NB4 (cell line): Measurements from ENCODE around the gene SMC3.

Experiments
- DNase-seq: peaks from one replicate; pipeline ENCODE4 v3.0.0; 2010; ENCODE audit warnings: low read depth
- H3K4me3 ChIP-seq: one replicate; pipeline ENCODE4 v1.5.1; 2011; ENCODE audit warnings: mild to moderate bottlenecking, low read depth, low read length, moderate library complexity
- MAX ChIP-seq: IDR thresholded peaks from 2 replicates; pipeline ENCODE4 v1.6.1; 2011; ENCODE audit warnings: low read depth, low read length
- MYC ChIP-seq: IDR thresholded peaks from 2 replicates; pipeline ENCODE4 v1.6.1; 2011; ENCODE audit warnings: low read depth, low read length
- POLR2A ChIP-seq: IDR thresholded peaks from 2 replicates; pipeline ENCODE4 v1.6.1; 2011; ENCODE audit warnings: mild to moderate bottlenecking; ENCODE audit not compliant: insufficient read length; ENCODE audit errors: extremely low read depth
- TF ChIP-seq, protein P1 (sequence below): IDR thresholded peaks from one replicate; pipeline ENCODE4 v1.5.1; 2012; ENCODE audit warnings: low read depth, low read length

Gene SMC3

GRCh38 chr10:110571093-110571743 lies 3.7 kb downstream of the SMC3 start:
- TF ChIP-seq POLR2A: no peak
- TF ChIP-seq MAX: no peak
- no peak for TF ChIP-seq MYC
- TF ChIP-seq, protein P1, sequence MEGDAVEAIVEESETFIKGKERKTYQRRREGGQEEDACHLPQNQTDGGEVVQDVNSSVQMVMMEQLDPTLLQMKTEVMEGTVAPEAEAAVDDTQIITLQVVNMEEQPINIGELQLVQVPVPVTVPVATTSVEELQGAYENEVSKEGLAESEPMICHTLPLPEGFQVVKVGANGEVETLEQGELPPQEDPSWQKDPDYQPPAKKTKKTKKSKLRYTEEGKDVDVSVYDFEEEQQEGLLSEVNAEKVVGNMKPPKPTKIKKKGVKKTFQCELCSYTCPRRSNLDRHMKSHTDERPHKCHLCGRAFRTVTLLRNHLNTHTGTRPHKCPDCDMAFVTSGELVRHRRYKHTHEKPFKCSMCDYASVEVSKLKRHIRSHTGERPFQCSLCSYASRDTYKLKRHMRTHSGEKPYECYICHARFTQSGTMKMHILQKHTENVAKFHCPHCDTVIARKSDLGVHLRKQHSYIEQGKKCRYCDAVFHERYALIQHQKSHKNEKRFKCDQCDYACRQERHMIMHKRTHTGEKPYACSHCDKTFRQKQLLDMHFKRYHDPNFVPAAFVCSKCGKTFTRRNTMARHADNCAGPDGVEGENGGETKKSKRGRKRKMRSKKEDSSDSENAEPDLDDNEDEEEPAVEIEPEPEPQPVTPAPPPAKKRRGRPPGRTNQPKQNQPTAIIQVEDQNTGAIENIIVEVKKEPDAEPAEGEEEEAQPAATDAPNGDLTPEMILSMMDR: no peak
- no peak for DNase-seq
- H3K4me3 ChIP-seq: peak overlapping the region; percentile 88

GRCh38 chr10:110572862-110573261 lies 5.4 kb downstream of the SMC3 start:
- TF ChIP-seq POLR2A: no peak
- TF ChIP-seq MYC: no peak
- TF ChIP-seq, protein P1: no peak
- TF ChIP-seq MAX: no peak
- H3K4me3 ChIP-seq: peak overlapping the region; percentile 10
- no peak for DNase-seq

- DNase-seq: no peak
- no peak for TF ChIP-seq MAX
- no peak for TF ChIP-seq POLR2A
- TF ChIP-seq MYC: no peak
- TF ChIP-seq, protein P1: no peak
- no peak overlapping the region for H3K4me3 ChIP-seq
These were observed 6.9 kb downstream of the SMC3 start for GRCh38 chr10:110574420-110574819.

GRCh38 chr10:110576220-110576619 lies 8.7 kb downstream of the SMC3 start:
- DNase-seq: no peak
- TF ChIP-seq MAX (no peak), POLR2A (no peak)
- no peak overlapping the region for H3K4me3 ChIP-seq

DNA sequence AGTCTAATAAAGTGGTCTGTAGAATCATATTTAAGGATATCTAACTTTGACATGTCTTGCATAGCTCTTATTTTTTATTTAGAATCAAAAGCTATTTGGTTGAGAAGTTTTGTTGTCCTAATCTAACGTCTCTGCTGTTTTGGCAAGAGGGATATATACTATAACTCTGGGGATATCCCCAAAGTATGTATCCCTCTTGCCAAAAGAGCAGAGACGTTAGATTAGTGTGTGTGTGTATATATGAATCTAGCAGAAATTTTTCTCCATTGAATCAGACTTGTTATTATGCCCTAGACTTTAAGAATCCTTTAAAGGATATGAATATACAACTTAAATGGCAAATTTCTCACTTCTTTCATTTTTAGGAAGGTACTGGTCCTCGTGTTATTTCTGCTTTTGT lies 9.6 kb downstream of the SMC3 start:
- H3K4me3 ChIP-seq: no peak overlapping the region
- no peak for DNase-seq
- TF ChIP-seq MAX (no peak), MYC (no peak), POLR2A (no peak)
- TF ChIP-seq, protein P1: no peak

DNA sequence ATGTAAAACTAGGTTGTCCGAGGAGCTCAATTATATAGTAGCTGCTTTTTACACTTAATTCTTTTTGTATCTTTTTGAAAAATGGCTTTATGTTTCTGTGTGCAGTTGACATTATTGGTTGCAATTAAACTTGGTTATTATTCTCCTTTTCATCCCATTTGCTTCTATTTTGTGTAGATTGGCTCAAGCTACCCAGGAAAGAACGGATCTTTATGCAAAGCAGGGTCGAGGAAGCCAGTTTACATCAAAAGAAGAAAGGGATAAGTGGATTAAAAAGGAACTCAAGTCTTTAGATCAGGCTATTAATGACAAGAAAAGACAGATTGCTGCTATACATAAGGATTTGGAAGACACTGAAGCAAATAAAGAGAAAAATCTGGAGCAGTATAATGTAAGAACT lies 16.5 kb downstream of the SMC3 start:
- no peak overlapping the region for H3K4me3 ChIP-seq
- TF ChIP-seq, protein P1: no peak
- TF ChIP-seq MAX: no peak
- TF ChIP-seq MYC: no peak
- DNase-seq: no peak
